SKM-1 treated with dmso at 0.1 percent for 144 hours (cell line): ENCODE data around the gene UTP14A.
A peak's percentile ranks its signal among the peaks of the same experiment; 100 is the strongest.
"Not testable (repeated sequence)": the region's sequence is repeated elsewhere in the genome, so short reads cannot be mapped to it uniquely, and the experiment has no call there.

ENCODE experiments used
- DNase-seq: peaks from one replicate; lab custom pipeline; 2025; ENCODE audit not compliant: unreplicated experiment; lab: John Stamatoyannopoulos, UW

Gene UTP14A, protein sequence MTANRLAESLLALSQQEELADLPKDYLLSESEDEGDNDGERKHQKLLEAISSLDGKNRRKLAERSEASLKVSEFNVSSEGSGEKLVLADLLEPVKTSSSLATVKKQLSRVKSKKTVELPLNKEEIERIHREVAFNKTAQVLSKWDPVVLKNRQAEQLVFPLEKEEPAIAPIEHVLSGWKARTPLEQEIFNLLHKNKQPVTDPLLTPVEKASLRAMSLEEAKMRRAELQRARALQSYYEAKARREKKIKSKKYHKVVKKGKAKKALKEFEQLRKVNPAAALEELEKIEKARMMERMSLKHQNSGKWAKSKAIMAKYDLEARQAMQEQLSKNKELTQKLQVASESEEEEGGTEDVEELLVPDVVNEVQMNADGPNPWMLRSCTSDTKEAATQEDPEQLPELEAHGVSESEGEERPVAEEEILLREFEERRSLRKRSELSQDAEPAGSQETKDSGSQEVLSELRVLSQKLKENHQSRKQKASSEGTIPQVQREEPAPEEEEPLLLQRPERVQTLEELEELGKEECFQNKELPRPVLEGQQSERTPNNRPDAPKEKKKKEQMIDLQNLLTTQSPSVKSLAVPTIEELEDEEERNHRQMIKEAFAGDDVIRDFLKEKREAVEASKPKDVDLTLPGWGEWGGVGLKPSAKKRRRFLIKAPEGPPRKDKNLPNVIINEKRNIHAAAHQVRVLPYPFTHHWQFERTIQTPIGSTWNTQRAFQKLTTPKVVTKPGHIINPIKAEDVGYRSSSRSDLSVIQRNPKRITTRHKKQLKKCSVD

DNA sequence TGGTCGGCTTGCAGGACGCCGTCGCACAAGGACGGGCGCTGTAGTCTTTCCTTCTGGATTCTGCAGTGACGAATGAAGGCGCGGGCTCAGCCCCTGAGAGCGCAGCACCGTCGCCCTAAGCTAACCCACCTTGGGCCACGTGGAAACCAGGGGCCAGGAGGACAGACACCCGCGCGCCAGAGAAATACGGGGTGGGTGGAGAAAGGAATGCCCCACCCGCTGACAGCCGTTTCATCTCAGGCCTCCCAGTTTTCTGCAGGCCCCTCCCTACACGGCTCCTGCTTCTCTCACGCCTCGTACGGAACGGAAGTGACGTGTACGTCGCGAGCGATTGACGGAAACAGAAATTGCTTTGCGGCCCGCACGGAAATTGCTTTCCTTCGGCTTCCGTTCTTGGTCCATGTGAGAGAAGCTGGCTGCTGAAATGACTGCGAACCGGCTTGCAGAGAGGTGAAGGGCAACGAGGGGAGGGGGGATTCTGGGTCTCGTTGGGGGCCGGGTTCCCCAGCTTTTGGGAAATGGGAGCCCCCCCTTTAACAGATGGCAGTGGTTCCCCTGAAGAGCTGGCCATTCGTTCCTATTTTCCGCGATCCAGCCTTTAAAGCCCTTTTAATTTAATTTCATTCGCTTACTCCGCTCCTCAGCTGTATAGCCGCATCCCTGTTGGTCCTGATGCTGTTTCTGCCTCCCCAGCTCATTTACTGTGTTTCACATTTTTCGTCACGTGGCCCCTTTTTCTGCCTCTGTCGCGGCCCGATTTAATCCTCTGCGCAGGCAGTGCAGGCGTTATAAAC lies at the start of gene UTP14A:
Gene UTP14A (plus strand): TSS at position 378 of the 794 bp plus-strand sequence. CDS start 47 bp downstream, at position 425.
- DNase-seq, result peak; percentile 83

GRCh38 chrX:129859134-129859533 lies 46.8 kb upstream of the UTP14A start:
- DNase-seq, result not testable (repeated sequence)

GRCh38 chrX:129866321-129866720 lies 39.6 kb upstream of the UTP14A start:
- not testable (repeated sequence) for DNase-seq

- no peak for DNase-seq
These were observed 33.4 kb upstream of the UTP14A start for GRCh38 chrX:129872524-129872923.

- no peak for DNase-seq
These were observed 30.3 kb upstream of the UTP14A start for GRCh38 chrX:129875669-129876068.

- no peak for DNase-seq
These were observed 29.1 kb upstream of the UTP14A start for GRCh38 chrX:129876771-129877305.

DNA sequence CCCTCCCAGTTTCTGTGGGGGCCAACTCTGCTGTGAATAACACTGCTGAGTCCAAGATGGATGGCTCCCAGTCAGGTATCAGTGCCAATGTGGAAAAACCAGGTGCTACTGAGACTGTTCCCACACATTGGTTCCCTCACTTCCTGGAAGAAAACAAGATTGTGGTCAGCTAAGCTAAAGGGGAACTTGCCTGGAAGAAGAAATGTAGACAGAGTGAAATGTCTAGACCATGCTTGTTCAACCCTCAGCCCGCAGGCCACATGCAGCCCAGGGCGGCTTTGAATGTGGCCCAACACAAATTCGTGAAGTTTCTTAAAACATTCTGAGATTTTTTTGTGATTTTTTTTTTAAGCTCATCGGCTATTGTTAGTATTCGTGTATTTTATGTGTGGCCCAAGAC lies 28.6 kb upstream of the UTP14A start:
- peak; percentile 16 for DNase-seq

GRCh38 chrX:129900054-129900453 lies 5.9 kb upstream of the UTP14A start:
- no peak for DNase-seq

- DNase-seq, result no peak
These were observed 2.7 kb downstream of the UTP14A start for GRCh38 chrX:129908636-129909035.

DNA sequence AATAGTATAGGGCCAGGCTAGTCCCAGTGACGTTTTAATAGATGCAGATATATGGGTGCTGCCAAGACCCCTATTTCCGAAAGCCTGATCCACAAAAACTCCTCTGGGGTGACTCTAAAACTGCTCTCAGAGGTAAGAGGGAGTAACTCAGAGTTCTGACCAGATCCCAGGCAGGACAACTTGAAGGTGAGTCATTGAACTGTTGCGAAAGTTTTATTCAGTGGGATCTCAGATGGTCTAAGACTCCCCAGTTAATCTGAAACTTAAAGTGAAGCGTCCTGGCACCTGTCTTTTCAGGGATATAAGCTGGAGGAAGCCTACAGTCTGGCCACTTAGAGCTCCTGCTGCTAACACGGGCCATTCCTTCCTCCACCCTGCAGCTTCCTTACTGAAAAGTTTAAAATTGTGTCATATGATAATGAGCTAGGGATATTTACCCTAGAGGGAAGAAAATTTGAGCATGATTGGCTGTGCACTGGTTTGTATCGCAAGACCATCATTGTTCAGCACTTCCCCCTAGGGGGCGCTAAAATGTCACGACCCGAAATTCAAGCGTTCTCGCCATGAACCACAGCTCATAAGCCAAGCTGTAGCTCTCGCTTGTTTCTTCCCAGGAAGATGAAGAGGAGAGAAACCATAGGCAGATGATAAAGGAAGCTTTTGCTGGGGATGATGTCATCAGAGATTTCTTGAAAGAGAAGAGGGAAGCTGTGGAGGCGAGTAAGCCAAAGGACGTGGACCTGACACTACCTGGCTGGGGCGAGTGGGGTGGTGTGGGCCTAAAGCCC lies 19.5 kb downstream of the UTP14A start:
- peak; percentile 45 for DNase-seq

DNA sequence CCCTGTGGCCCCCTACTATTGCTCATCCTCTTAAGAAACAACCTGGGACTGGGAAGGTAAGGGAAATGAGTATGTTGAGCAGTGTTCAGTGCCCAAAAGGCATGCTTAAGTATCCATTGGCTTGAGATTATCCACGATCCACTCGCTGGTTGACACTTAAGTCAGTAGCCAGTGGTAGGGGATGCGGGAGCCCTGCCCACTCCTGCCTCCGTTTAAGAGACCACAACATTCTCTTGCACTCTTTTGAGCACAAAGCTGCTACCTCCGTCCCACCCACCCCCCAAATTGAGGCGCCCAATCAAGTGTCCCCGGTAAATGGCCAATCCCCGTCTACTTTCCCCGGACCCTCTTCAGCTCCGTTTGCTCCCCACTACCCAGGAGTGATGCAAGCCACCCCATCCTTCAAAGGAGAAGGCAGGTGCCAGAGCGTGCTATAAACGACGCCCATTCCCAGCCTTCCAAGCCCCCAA lies 25.0 kb downstream of the UTP14A start:
- no peak for DNase-seq

DNA sequence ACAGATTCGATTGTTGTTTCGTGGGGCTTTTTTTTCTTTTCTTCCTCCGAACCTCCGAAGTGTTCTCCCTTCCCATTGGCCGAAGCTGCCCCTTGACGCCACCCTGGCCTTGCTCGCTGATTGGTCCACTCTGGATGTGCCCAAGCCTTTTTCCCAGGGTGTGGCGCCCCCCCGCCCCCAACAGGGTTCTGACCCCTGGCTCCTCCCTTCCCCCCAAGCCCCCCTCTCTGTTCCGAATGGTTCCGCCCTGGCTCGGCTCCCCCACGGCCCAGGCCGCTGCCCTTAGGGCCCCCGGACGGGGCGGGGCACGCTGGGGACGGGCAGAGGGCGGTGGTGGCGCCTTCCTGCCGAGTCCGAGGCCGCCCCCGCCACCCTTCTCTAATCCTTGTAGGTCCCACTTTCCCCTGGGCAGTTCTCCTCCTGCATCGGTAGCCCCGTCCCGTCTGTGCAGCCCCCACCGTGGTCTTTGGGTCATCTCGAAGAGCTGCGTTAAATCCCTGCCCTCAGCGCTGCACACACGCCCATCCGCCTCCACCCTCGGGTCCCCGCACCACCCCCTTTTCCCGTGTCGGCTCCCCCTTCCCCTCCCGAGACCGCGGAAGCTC lies 25.5 kb downstream of the UTP14A start:
- DNase-seq, result no peak

DNA sequence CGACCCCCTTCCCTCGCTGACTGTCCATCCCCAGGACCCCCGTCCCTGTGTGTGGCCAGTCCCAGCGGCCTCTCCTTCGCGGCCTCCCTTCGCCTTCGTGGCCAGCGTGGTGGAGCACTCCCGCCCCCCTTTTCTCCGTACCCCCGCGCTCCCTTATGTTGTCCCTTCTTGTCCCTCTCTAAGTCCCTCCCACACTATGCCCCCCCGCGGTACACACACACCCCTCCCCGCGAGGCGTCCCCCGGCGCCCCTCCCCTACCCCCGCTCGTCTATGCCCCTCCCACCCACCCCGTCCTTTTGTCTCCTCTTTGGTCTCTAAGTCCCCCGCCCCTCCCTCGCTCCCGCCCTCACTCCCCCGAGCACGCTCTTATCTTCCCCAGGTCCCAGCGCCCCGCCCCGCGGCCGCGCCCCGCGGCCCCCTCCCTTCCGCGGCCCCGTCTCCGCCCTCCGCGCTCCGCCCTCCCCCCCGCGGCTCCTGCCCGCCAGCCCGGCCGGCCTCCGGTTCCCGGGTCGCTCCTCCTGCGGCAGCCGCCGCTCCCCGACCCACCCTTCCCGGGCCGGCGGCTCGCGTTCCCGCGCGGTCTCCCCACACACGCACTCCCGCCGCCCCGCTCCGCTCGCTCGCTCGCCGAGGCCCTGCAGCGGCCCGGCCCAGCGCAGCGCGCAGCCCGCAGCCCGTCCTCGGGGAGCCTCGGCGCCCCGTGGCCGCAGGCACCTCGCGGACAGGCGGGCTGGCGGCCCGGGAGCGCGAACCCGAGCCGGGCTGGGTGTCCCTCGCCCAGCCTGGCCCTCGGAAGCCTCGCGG lies 26.3 kb downstream of the UTP14A start:
- DNase-seq, result no peak

GRCh38 chrX:129932821-129933321 lies 26.9 kb downstream of the UTP14A start:
- no peak for DNase-seq

DNA sequence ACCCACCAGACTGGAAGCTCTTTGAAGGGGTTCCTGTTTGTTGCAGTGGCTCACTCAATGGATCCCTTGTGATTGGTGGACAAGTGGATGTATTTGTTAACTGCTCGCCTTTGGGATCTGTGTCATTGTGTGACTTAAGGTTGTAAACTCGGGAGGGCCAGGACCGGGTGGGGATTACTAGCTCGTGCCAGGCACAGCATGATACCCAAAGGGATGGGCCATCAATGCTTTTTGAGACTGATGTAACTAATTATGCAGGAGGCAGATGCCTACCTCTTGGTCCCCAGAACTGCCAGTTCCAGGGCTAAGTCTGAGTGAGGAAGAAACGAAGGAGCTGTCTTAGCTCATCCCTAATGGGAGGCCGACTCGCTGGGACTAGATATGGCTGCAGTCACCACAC lies 27.7 kb downstream of the UTP14A start:
- no peak for DNase-seq

DNA sequence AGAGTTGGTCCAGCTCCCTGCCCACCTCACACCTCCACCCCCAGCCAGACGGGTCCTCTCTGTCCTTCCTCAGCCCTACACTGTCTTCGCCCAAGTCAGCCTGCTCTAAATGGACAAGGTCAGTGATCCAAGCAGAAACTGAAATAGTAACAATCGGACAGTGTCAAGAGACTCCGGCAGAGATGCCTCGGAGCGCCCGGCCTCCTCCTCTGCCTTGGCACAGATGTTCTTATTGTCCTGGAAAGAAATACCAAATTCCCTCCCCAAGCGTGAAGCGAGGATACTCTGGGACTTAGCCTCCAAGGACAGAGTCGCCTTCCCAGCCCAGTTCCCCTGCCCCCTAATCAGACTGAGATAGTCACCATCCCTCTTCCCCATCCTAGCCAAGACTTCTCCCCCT lies 28.5 kb downstream of the UTP14A start:
- no peak for DNase-seq

- no peak for DNase-seq
These were observed 29.0 kb downstream of the UTP14A start for GRCh38 chrX:129934952-129935351.

- no peak for DNase-seq
These were observed 32.1 kb downstream of the UTP14A start for GRCh38 chrX:129938081-129938480.

- no peak for DNase-seq
These were observed 34.0 kb downstream of the UTP14A start for GRCh38 chrX:129939986-129940385.
